Stimulated activated CD4-positive, alpha-beta T cell treated with anti-CD3 and anti-CD28 coated beads, Interleukin-1b, Interleukin-23, amount 100 ng/mL, for 24 hours (primary cell): Measurements from ENCODE around the gene HSD17B3.
"Not testable (repeated sequence)": the region's sequence is repeated elsewhere in the genome, so short reads cannot be mapped to it uniquely, and the experiment has no call there.

Experiments
- DNase-seq, 4 experiments: peaks; one replicate each; pipeline ENCODE4 v3.0.0-alpha.2; 2020; ENCODE audit warnings: low read depth in 4 of 4, low spot score in 1 of 4

HSD17B3 gene

GRCh38 chr9:96302021-96302420, at the start of gene HSD17B3:
TSS of gene HSD17B3 (minus strand) at chr9:96302176. CDS start at chr9:96302104, 72 bp downstream.
- no peak for DNase-seq

- no peak for DNase-seq
Measured at GRCh38 chr9:96350866-96351265, 48.9 kb upstream of the HSD17B3 start.

GRCh38 chr9:96348261-96348660, 46.3 kb upstream of the HSD17B3 start:
- DNase-seq = no peak

GRCh38 chr9:96345551-96345950, 43.6 kb upstream of the HSD17B3 start:
- DNase-seq = no peak

GRCh38 chr9:96344458-96345180, 42.6 kb upstream of the HSD17B3 start:
- no peak for DNase-seq

GRCh38 chr9:96343515-96344360, 41.8 kb upstream of the HSD17B3 start:
- DNase-seq = no peak

- no peak for DNase-seq
Measured at GRCh38 chr9:96342571-96343245, 40.7 kb upstream of the HSD17B3 start.

GRCh38 chr9:96340707-96341106, 38.7 kb upstream of the HSD17B3 start:
- no peak for DNase-seq

GRCh38 chr9:96338299-96338698, 36.3 kb upstream of the HSD17B3 start:
- DNase-seq = no peak

- no peak for DNase-seq
Measured at GRCh38 chr9:96333958-96334357, 32.0 kb upstream of the HSD17B3 start.

- no peak for DNase-seq
Measured at GRCh38 chr9:96331236-96331947, 29.4 kb upstream of the HSD17B3 start.

GRCh38 chr9:96327694-96328352, 25.8 kb upstream of the HSD17B3 start:
- DNase-seq = peak; percentile 3 to 20 (median 11)

GRCh38 chr9:96323169-96323568, 21.2 kb upstream of the HSD17B3 start:
- no peak for DNase-seq

- DNase-seq = not testable (repeated sequence)
Measured at GRCh38 chr9:96322736-96323135, 20.8 kb upstream of the HSD17B3 start.

- not testable (repeated sequence) for DNase-seq
Measured at GRCh38 chr9:96322210-96322609, 20.2 kb upstream of the HSD17B3 start.

- no peak for DNase-seq
Measured at GRCh38 chr9:96321515-96321914, 19.5 kb upstream of the HSD17B3 start.

- DNase-seq = no peak
Measured at GRCh38 chr9:96320749-96321280, 18.8 kb upstream of the HSD17B3 start.

GRCh38 chr9:96318921-96319565, 17.1 kb upstream of the HSD17B3 start:
- DNase-seq = no peak

GRCh38 chr9:96317335-96317980, 15.5 kb upstream of the HSD17B3 start:
- peak in 3 of 4 experiments; percentile 14 to 40 (median 15) for DNase-seq
